ENCODE data around the gene FTH1. TPM values are rescaled to one million over a fixed set of nuclear protein-coding genes. Genes with fewer than 3 reads are reported as not detected.
A peak's percentile ranks its signal among the peaks of the same experiment; 100 is the strongest.

FTH1 gene
- total and polyA plus RNA-seq, 2 of the 8 experiments (the other 6 are each of a cell fraction or from before 2014, with no cell fraction given): 1,153 to 1,461 TPM

DNA sequence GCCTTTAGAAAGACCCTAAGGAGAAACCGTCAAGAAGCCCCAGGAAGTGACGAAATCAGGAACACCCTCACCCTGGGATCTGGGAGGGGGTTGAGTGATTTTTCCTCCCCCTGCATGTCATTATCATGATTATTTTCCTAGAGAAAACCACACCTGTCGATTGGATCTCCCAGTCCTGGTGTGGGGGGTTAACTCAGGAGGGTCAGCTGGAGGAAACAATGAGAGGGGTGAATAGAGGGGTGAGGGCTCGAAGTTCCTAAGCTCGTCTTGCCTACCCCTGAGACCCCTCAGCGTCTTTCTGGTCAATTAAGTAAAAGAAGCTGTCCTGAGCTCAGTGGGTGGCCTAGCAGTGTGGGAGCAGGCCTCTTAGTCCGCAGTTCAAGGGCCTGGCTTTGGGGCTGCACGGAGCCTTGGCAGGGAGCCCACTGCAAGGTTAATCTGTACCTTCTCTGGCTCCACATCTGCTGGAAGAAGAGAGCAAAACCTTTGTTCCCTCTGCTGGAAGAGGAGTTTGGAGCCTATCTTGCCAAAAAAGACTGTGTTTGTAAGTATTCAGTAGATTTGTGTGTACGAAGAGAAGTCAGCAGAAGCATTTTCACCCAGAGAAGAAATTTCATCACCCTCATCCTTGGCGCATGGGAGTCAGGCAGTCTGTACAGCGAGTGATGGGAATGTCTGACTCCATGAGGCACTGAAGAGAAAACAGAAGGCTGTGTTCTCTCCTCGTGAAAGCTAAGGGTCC, 34.2 kb upstream of the FTH1 start:
- no peak overlapping the region for H3K4me2 ChIP-seq (ENCODE audit: insufficient read depth in 1 of 2, low read depth in 2 of 2, low read length in 2 of 2)
- no peaks in the 10 kb centered on the region for H3K27me3 ChIP-seq (replicated peaks in 1 of 4; ENCODE audit: control insufficient read depth in 3 of 4, extremely low read depth in 1 of 4, insufficient read depth in 3 of 4, low read length in 3 of 4)
- no peak overlapping the region for H4K5ac ChIP-seq (ENCODE audit: insufficient read length, low read depth, low read length)
- CTCF ChIA-PET (ENCODE audit: partially characterized antibody): interaction anchor here (0.6 to 1.5 kb wide), 3 partner anchors 53 to 118 kb away, joined by 3 read pairs; no protein-coding TSS in a partner anchor
- H2BK120ac ChIP-seq (replicated peaks; ENCODE audit: low read depth, low read length): no peak overlapping the region
- no peaks in the 10 kb centered on the region for H3K79me1 ChIP-seq (ENCODE audit: low read depth, low read length)
- H3K23me2 ChIP-seq (ENCODE audit: low read depth, low read length): no peaks in the 10 kb centered on the region; the same call in 1 of the 2 replicates
- no peak overlapping the region for H4K91ac ChIP-seq (replicated peaks; ENCODE audit: insufficient read length, low read length)
- DNase-seq (ENCODE audit: low read depth in 1 of 2, low spot score in 2 of 2) (no peak), FAIRE-seq (no peak)
- no peak overlapping the region for H3K14ac ChIP-seq (ENCODE audit: insufficient read length)
- peak overlapping the region; percentile 88; the same call in 1 of the 2 replicates for H2BK5ac ChIP-seq (ENCODE audit: low read depth, low read length)
- POLR2A ChIA-PET (ENCODE audit: partially characterized antibody): interaction anchor here (1.1 to 2.8 kb wide), 6 partner anchors 9 to 38 kb away, joined by 3 to 15 read pairs (median 4); partner anchors contain the start of gene FTH1
- no peak overlapping the region for H2AK5ac ChIP-seq (ENCODE audit: low read depth, low read length)
- no peaks in the 10 kb centered on the region for H3K9me3 ChIP-seq (ENCODE audit: insufficient read depth in 2 of 2, low read depth in 1 of 2, low read length in 1 of 2)
- H2BK20ac ChIP-seq (ENCODE audit: low read length): peak overlapping the region; percentile 52; the same call in 1 of the 2 replicates
- H3K36me3 ChIP-seq (ENCODE audit: control insufficient read depth in 2 of 4, insufficient read depth in 4 of 4, low read length in 3 of 4): no peaks in the 10 kb centered on the region
- no peak overlapping the region for H2BK15ac ChIP-seq (ENCODE audit: low read length)
- no peak overlapping the region for H3K23ac ChIP-seq (ENCODE audit: insufficient read length)
- WGBS, 2 experiments (ENCODE audit: extremely low coverage in 1 of 2, insufficient coverage in 1 of 2, insufficient read length in 1 of 2, insufficient replicate concordance in 2 of 2, low coverage in 1 of 2, low lambda C conversion rate in 2 of 2, missing lambda C conversion rate in 1 of 2): 80% methylated on average over 12 of the region's 12 CpGs; no CpG with 5 or more reads in 1 of the 2 experiments
- H3K9ac ChIP-seq (replicated peaks in 1 of 4; ENCODE audit: extremely low read depth in 1 of 4, low read depth in 3 of 4, low read length in 3 of 4): no peak overlapping the region
- H3K27ac ChIP-seq (ENCODE audit: low read depth, low read length): 0 out of 2 replicates have a peak overlapping the region, but pooled peaks have one; percentile 3
- no peak overlapping the region for H3K4me3 ChIP-seq (ENCODE audit: extremely low read depth in 1 of 4, insufficient read depth in 2 of 4, low read depth in 3 of 4, low read length in 4 of 4)
- H3K79me2 ChIP-seq (ENCODE audit: control insufficient read depth in 1 of 2, insufficient read depth in 2 of 2, low read length in 2 of 2): no peaks in the 10 kb centered on the region
- H2AFZ ChIP-seq (ENCODE audit: low read length): peak overlapping the region; percentile 60; the same call in 1 of the 2 replicates
- H4K8ac ChIP-seq (ENCODE audit: extremely low read depth, insufficient read depth, low read length): no peak overlapping the region
- TF ChIP-seq JUN (IDR thresholded peaks at IDR 0.05; ENCODE audit: low read depth, low read length) (no peak), KDM1A (IDR thresholded peaks at IDR 0.05; ENCODE audit: borderline replicate concordance, low read length) (no peak), CHD2 (IDR thresholded peaks at IDR 0.05; ENCODE audit: low read length) (no peak), HDAC2 (IDR thresholded peaks at IDR 0.05; ENCODE audit: borderline replicate concordance in 1 of 2, low read depth in 2 of 2, low read length in 2 of 2) (no peak), SP2 (IDR thresholded peaks at IDR 0.05; ENCODE audit: low read length) (no peak)
- peak overlapping the region; percentile 85 for H2BK12ac ChIP-seq (ENCODE audit: low read depth, low read length)
- peaks cover 3 to 19% (median 6%) of the 10 kb centered on the region in 4 experiments for H3K4me1 ChIP-seq (replicated peaks in 1 of 4; ENCODE audit: control insufficient read depth in 3 of 4, insufficient read depth in 4 of 4, low read length in 3 of 4)
- peak overlapping the region; percentile 71; the same call in 1 of the 2 replicates for H3K18ac ChIP-seq (ENCODE audit: extremely low read depth, low read length)
- no peaks in the 10 kb centered on the region for H4K20me1 ChIP-seq (replicated peaks in 1 of 2; ENCODE audit: control insufficient read depth in 1 of 2, insufficient read depth in 2 of 2, low read length in 2 of 2)
- H3K56ac ChIP-seq (replicated peaks; ENCODE audit: insufficient read length, low read depth, low read length): no peak overlapping the region
- H3K4ac ChIP-seq (replicated peaks; ENCODE audit: insufficient read length, low read depth, low read length): no peak overlapping the region

All from H1 (cell line).